ENCODE data around the gene EML6. TPM values are rescaled to one million over a fixed set of nuclear protein-coding genes. Genes with fewer than 3 reads are reported as not detected.

The EML6 gene
- total and polyA plus RNA-seq, 3 donors from 2014 or later: 7.6 to 17.3 (median 12.1) TPM

DNA sequence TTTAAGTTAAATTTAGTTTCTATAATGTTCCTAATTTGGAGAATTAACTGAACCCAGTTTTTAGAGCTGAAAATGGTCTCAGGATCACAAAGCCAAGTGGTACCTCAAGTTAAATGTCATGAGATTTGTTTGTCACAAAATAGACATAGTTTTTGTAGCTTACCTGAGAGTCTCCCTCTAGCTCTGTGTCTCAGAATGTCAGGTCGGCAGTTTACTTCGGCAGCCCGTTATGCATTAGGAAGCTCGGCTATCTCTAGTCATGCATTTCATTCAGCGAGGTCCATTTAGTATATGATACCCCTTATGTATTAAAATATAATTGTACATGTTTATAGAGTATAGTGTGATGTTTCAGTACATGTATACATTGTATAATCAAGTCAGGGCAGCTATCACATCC lies 155.6 kb downstream of the EML6 start:
- TF ChIP-seq POLR2A (IDR thresholded peaks at IDR 0.05): no peak
- TF ChIP-seq, protein P1, sequence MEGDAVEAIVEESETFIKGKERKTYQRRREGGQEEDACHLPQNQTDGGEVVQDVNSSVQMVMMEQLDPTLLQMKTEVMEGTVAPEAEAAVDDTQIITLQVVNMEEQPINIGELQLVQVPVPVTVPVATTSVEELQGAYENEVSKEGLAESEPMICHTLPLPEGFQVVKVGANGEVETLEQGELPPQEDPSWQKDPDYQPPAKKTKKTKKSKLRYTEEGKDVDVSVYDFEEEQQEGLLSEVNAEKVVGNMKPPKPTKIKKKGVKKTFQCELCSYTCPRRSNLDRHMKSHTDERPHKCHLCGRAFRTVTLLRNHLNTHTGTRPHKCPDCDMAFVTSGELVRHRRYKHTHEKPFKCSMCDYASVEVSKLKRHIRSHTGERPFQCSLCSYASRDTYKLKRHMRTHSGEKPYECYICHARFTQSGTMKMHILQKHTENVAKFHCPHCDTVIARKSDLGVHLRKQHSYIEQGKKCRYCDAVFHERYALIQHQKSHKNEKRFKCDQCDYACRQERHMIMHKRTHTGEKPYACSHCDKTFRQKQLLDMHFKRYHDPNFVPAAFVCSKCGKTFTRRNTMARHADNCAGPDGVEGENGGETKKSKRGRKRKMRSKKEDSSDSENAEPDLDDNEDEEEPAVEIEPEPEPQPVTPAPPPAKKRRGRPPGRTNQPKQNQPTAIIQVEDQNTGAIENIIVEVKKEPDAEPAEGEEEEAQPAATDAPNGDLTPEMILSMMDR (IDR thresholded peaks at IDR 0.05): no peak
- intact Hi-C loops (cut with DNase I; ENCODE audit: low total_unique reads): no loop called here
- no peaks in the 10 kb centered on the region for H3K4me1 ChIP-seq
- no peak for DNase-seq
- H3K4me3 ChIP-seq: no peak overlapping the region
- no peaks in the 10 kb centered on the region for H3K9me3 ChIP-seq
- no peak overlapping the region for H3K27ac ChIP-seq
- no peaks in the 10 kb centered on the region for H3K36me3 ChIP-seq (ENCODE audit: low read depth, missing control alignments)
- WGBS, 2 donors: 93 to 98% methylated on average over 5 of the region's 5 CpGs
- H3K27me3 ChIP-seq: no peaks in the 10 kb centered on the region

DNA sequence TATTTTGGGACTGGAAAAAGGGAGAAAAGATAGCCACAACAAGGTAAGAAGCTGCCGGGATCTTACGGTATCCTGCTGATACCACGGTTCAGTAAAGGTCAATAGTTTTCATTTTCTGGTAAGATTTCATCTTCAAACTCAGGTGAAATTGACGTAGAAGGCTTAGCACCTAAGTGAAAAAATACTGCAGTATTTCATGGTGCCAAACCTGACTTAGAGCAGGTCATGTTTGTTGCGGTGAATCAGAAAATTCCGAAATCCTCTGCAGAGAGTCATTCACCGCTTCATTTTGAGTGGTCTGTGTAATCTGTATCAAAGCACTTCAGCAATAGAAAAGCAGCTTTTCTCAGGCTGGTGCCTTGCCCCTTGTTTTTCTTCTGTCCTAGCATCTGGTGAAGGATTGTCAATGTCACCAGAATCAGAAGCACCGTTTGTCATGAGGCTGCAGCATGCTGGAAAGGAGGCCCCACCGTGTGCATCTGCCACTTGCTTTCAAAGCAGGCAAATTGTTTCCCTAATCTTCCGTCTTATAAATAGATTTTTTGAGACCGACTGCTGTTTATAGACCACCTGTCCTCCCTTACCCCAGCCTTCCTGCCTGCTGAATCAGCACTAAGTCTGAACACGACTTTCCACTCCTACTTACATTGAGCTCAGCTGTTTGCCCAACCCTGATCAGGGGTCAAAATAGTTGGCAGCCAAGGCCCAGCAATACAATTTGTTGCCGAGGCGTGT lies 156.3 kb downstream of the EML6 start:
- 65 to 72% methylated on average over 14 of the region's 14 CpGs for WGBS, 2 donors
- H3K9me3 ChIP-seq: no peaks in the 10 kb centered on the region
- TF ChIP-seq POLR2A (IDR thresholded peaks at IDR 0.05): no peak
- TF ChIP-seq, protein P1 (IDR thresholded peaks at IDR 0.05): no peak
- no peak for DNase-seq
- no peak overlapping the region for H3K4me3 ChIP-seq
- no peaks in the 10 kb centered on the region for H3K4me1 ChIP-seq
- no peaks in the 10 kb centered on the region for H3K36me3 ChIP-seq (ENCODE audit: low read depth, missing control alignments)
- no peaks in the 10 kb centered on the region for H3K27me3 ChIP-seq
- H3K27ac ChIP-seq: no peak overlapping the region
- intact Hi-C loops (cut with DNase I; ENCODE audit: low total_unique reads): no loop called here

DNA sequence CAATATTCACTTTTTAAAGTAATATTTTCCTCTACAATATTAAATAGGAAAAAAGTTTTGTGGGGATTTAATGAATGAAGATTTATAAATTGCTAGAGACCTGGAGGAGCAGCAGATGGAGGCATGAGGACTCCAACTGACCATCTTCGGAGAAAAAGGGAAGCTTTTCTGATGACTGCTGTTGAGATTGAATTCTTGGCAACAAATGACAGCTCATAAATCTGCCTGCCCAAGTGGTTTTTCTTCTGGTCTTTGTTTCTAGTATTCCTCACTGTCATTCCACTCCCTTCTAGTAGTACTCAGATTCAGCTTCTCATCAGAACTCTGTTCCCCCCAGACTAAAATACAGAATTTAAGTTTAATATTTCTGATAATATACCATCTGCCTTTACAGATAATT lies 157.0 kb downstream of the EML6 start:
- H3K4me3 ChIP-seq: no peak overlapping the region
- WGBS, 2 donors: 47 to 52% methylated on average over 1 of the region's 1 CpG
- intact Hi-C loops (cut with DNase I; ENCODE audit: low total_unique reads): no loop called here
- TF ChIP-seq, protein P1 (IDR thresholded peaks at IDR 0.05): no peak
- no peak for TF ChIP-seq POLR2A (IDR thresholded peaks at IDR 0.05)
- no peaks in the 10 kb centered on the region for H3K4me1 ChIP-seq
- H3K36me3 ChIP-seq (ENCODE audit: low read depth, missing control alignments): no peaks in the 10 kb centered on the region
- no peak for DNase-seq
- no peaks in the 10 kb centered on the region for H3K9me3 ChIP-seq
- no peak overlapping the region for H3K27ac ChIP-seq
- no peaks in the 10 kb centered on the region for H3K27me3 ChIP-seq

DNA sequence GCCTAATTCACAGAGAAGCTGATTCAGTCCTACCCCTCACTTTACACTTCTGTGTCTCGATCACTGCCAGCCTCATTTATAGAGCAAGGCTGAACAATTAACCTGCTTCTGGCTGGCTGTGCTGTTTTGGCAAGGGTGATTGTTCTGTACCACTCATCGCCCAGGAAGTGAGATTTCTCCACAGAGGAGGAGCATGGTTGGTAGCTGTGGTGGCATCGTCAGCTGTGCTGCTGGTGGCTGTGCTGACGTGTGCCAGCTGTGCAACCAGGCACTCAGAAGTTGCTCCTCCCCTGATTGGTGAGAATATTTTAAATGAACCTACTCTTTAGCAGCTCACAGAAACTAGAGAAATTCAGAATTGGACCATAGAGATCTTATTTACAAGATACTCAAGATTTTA lies 158.3 kb downstream of the EML6 start:
- Histone ChIP-seq H3K36me3 (ENCODE audit: low read depth, missing control alignments) (no peaks in the 10 kb centered on the region), H3K4me1 (no peaks in the 10 kb centered on the region), H3K27me3 (no peaks in the 10 kb centered on the region), H3K4me3 (no peak overlapping the region), H3K9me3 (no peaks in the 10 kb centered on the region), H3K27ac (no peak overlapping the region)
- no peak for DNase-seq
- no peak for TF ChIP-seq POLR2A (IDR thresholded peaks at IDR 0.05)
- TF ChIP-seq, protein P1 (IDR thresholded peaks at IDR 0.05): no peak
- WGBS, 2 donors: 87 to 91% methylated on average over 4 of the region's 4 CpGs
- intact Hi-C loops (cut with DNase I; ENCODE audit: low total_unique reads): no loop called here

DNA sequence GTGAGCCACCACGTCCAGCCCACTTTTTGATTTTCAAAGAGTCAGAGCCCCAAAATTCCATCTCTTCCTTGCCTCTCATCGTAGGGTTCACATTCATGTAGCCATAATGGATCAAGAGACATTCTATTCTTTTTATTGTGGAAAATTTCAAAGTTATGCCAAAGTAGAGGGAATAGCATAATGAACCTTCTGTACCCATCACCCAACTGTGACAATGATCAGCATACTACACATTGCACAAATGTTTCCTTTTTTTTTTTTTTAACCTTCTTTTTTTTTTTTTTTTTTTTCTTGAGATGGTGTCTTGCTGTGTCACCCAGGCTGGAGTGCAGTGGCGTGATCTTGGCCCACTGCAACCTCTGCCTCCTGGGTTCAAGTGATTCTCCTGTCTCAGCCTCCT lies 162.4 kb downstream of the EML6 start:
- intact Hi-C loops (cut with DNase I; ENCODE audit: low total_unique reads): no loop called here
- 85 to 97% methylated on average over 3 of the region's 3 CpGs for WGBS, 2 donors

More for the DNA sequence above, 162.4 kb downstream of the EML6 start:
- Histone ChIP-seq H3K9me3 (no peaks in the 10 kb centered on the region), H3K4me1 (no peaks in the 10 kb centered on the region), H3K27ac (no peak overlapping the region), H3K4me3 (no peak overlapping the region), H3K36me3 (ENCODE audit: low read depth, missing control alignments) (no peaks in the 10 kb centered on the region), H3K27me3 (no peaks in the 10 kb centered on the region)
- no peak for DNase-seq
- TF ChIP-seq POLR2A (IDR thresholded peaks at IDR 0.05): no peak
- TF ChIP-seq, protein P1 (IDR thresholded peaks at IDR 0.05): no peak
